GM19025 (cell line): Measurements from ENCODE around the gene FZD1.

Source experiments
- ATAC-seq: cut with Tn5 transposase; IDR thresholded peaks from one replicate; pipeline ENCODE4 v1.9.1; 2021; ENCODE audit warnings: mild to moderate bottlenecking, low read depth, moderate library complexity; ENCODE audit not compliant: unreplicated experiment

The FZD1 gene

DNA sequence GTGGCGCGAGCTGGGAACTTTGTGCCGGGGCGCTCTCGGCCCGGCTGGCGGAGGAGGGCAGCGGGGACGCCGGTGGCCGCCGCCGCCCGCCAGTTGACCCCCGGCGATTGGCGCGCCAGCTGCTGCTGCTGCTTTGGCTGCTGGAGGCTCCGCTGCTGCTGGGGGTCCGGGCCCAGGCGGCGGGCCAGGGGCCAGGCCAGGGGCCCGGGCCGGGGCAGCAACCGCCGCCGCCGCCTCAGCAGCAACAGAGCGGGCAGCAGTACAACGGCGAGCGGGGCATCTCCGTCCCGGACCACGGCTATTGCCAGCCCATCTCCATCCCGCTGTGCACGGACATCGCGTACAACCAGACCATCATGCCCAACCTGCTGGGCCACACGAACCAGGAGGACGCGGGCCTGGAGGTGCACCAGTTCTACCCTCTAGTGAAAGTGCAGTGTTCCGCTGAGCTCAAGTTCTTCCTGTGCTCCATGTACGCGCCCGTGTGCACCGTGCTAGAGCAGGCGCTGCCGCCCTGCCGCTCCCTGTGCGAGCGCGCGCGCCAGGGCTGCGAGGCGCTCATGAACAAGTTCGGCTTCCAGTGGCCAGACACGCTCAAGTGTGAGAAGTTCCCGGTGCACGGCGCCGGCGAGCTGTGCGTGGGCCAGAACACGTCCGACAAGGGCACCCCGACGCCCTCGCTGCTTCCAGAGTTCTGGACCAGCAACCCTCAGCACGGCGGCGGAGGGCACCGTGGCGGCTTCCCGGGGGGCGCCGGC is 870 bp downstream of the FZD1 start:
- ATAC-seq = peak; percentile 24

DNA sequence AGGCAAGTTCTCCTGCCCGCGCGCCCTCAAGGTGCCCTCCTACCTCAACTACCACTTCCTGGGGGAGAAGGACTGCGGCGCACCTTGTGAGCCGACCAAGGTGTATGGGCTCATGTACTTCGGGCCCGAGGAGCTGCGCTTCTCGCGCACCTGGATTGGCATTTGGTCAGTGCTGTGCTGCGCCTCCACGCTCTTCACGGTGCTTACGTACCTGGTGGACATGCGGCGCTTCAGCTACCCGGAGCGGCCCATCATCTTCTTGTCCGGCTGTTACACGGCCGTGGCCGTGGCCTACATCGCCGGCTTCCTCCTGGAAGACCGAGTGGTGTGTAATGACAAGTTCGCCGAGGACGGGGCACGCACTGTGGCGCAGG is 1.4 kb downstream of the FZD1 start:
- ATAC-seq = no peak

DNA sequence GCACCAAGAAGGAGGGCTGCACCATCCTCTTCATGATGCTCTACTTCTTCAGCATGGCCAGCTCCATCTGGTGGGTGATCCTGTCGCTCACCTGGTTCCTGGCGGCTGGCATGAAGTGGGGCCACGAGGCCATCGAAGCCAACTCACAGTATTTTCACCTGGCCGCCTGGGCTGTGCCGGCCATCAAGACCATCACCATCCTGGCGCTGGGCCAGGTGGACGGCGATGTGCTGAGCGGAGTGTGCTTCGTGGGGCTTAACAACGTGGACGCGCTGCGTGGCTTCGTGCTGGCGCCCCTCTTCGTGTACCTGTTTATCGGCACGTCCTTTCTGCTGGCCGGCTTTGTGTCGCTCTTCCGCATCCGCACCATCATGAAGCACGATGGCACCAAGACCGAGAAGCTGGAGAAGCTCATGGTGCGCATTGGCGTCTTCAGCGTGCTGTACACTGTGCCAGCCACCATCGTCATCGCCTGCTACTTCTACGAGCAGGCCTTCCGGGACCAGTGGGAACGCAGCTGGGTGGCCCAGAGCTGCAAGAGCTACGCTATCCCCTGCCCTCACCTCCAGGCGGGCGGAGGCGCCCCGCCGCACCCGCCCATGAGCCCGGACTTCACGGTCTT is 1.9 kb downstream of the FZD1 start:
- no peak for ATAC-seq

DNA sequence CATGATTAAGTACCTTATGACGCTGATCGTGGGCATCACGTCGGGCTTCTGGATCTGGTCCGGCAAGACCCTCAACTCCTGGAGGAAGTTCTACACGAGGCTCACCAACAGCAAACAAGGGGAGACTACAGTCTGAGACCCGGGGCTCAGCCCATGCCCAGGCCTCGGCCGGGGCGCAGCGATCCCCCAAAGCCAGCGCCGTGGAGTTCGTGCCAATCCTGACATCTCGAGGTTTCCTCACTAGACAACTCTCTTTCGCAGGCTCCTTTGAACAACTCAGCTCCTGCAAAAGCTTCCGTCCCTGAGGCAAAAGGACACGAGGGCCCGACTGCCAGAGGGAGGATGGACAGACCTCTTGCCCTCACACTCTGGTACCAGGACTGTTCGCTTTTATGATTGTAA is 2.5 kb downstream of the FZD1 start:
- ATAC-seq = no peak

DNA sequence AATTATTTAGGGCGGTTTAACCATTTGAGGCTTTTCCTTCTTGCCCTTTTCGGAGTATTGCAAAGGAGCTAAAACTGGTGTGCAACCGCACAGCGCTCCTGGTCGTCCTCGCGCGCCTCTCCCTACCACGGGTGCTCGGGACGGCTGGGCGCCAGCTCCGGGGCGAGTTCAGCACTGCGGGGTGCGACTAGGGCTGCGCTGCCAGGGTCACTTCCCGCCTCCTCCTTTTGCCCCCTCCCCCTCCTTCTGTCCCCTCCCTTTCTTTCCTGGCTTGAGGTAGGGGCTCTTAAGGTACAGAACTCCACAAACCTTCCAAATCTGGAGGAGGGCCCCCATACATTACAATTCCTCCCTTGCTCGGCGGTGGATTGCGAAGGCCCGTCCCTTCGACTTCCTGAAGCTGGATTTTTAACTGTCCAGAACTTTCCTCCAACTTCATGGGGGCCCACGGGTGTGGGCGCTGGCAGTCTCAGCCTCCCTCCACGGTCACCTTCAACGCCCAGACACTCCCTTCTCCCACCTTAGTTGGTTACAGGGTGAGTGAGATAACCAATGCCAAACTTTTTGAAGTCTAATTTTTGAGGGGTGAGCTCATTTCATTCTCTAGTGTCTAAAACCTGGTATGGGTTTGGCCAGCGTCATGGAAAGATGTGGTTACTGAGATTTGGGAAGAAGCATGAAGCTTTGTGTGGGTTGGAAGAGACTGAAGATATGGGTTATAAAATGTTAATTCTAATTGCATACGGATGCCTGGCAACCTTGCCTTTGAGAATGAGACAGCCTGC is 3.1 kb downstream of the FZD1 start:
- ATAC-seq = no peak

DNA sequence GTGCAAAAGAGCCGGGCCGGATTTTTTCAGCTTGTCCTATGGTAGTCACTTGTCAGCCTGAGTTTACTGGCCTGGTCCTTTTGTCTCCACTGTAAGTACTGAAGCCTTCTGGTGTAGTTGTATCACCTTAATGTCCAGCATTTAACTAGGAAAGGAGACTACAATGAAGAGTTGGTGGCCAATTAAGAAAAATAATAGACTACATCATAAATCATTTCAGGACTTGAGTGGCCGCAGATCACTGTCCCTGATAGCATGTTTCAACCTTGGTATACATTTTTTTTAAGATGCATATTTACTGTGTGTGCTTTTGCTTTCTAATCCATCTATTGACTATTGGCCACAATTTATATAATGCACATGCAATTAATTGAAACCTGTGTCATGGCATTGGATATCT is 6.1 kb downstream of the FZD1 start:
- no peak for ATAC-seq

DNA sequence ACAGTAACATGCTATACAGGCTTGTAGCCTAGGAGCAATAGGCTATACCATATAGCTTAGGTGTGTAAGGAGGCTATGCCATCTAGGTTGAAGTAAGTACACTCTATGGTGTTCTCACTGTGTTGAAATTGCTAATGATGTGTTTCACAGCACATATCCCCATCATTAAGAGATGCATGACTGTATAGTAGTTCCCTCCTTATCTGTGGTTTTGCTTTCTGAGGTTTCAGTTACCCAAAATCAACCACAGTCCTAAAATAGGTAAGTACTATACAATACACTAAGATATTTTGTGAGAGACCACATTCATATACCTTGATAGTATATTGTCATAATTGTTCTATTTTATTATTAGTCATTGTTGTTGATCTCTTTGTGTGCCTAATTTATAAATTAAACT is 12.7 kb downstream of the FZD1 start:
- ATAC-seq = no peak

DNA sequence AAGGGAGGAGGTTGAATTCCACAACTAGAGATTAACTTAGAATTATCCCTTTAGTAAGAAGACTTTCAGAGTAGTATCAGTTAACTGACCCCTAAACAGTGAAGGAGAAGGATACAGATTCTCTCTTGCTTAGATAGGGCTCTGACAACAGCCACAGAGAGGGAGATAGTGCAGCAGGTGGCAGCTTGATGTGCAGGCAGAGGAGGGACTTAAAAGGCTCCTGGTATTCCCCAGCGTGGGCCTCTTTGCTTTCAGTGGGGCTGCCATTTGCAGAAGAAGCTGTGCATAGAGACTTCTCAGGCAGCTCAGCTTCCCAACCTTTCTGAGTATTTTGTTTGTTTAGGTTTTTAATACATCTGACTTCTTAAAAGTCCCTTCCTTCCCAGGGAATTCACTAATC is 16.0 kb downstream of the FZD1 start:
- peak; percentile 54 for ATAC-seq

DNA sequence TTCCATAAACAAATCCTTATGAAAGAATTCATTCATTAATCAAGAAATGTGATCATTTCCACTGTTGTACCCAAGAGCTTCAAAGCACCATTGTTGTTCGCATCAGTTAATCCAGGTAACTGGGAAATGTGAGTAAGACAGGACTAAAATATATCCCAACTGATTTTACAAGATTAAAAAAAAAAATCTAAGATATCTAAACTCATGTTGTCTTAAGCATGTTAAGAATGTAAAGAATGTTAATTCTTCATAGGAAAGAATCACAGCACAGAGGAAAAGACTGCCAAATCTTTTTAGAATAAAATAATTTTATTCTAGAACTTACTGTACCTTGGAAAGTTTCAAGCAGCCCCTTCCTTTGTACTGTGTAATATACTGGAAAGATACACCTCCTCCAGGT is 16.4 kb downstream of the FZD1 start:
- no peak for ATAC-seq

DNA sequence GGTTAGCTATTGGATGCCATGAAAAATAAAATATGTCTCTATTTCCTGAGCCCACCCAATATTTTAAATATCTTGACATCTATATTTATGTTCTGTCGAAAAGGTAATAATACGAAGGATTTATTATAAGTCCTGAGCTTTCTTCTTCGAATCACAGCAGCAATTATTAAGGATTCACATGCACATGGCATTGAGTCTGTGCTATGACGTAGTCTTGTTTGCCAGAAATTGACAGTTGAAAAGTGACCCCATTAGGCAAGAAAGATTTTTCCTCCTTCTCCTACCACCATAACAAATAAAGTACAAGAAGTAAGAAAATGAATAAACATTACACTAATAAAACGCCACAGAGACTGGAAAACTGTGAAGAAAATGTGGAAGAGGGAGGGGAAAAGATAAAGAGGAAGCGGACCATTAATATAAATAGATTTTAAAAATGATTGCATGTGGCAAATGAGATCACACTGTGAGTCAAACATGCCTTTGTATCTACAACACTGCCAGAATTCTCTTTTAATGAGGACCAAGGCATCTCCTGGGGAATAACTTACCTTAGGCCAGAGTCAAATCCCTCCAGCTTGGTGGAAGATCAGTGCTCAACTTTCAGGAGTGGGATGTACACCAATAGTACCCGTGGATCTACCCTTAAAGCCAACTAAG is 21.6 kb downstream of the FZD1 start:
- ATAC-seq = no peak

DNA sequence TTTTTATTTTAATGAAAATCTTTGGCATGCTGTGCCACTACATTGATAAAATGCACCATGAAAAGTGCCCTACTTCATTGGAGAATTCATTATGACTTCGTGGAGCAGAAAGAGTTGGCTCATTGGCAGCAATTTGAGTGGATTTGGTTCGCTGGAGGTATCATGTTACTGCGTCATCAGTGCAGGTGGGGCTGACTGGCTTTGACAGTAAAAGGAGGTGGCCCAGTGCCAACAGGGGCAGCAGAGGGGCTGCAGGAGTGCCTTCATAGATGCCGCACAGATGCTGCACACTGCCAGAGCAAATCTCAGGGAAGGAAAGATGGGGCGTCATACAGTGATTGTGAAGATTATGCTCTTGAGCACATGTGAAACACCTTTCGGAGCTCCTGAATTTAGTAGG is 22.2 kb downstream of the FZD1 start:
- ATAC-seq = no peak

DNA sequence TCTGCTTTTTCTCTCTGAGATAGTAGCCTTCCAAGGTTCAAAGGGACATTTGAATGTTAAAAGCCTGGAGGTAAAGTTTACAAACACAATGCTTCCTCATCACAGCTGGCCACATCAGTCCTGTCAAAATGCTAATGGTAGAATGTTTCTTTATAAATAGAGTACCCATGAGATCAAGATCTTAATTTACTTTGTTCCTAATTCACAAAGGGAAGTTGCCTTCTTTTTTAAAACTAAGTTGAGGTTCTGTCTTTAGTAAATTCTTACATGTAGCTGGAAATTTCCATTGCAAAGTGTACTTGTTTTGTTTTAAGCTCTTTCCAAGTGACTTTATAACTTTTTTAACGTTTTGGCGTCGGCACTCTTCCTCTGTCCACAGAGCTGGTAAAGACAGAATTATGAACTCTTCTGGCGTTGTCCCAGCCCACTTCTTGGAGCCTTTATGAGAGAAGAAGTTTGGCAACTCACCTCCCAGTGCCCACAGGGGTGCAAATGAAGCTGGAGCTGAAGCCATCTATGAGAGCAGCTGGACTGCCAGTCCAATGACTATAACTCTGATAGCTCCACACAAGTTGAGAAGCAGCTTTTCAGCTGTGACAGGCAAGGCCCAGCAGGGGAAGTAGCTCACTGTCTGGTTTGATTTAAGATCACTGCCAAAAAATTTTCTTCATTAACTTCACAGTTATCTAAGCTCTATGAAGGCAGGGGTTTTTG is 23.3 kb downstream of the FZD1 start:
- no peak for ATAC-seq

DNA sequence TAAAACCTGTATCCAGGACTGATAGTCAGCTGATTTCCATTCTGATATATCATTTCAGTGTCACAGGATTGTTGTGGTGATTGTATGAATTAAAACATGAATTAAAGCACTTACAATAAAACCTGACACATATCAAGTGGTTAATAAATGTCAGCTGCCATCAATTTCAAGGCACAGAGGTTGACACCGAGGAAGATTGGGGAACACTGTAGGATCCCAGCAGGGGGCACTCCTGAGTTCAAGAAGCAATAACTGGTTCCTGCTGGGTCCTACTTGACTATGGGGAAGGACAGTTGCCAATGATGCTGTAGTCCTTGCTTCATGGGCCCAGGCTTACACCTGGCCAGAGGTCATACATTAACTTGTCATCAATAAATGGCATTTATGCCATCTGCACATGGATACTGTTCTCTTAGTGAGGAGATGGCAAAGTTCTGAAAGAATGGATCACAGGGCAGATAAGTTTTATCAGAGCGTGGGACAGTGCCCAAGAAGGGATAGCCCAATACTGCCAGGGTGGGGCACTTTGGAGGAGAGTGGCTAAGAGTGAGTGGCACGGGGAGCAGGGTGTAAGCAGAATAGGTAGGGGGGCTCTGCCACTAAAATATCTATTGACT is 24.1 kb downstream of the FZD1 start:
- no peak for ATAC-seq

DNA sequence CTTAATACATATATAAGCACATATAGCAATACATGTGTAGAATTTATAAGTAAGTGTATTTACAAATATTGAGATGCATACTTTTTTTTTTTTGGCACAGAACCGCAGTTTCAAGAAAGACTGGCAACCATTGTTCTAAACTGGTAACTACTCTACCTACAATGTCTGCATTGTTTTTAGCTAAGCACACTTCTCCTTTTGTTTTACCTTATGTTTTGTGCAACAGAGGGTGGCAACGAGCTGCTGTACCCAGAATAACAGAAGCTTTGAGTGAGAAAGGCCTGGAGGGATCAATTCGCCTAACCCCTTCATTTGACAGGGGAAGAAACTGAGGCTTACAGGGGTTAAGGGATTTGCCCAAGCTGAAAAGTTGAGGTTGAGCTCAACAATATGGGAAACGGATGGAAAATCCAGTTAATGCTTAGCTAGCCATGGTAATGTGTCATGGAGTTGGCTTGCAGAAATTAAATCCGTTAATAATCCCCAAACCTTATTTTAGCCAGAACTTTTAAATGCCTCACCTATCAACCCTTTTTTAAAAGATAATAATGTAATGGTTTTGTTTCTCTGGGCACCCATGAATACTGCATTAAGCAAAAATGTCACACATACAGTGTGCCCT is 25.5 kb downstream of the FZD1 start:
- no peak for ATAC-seq

DNA sequence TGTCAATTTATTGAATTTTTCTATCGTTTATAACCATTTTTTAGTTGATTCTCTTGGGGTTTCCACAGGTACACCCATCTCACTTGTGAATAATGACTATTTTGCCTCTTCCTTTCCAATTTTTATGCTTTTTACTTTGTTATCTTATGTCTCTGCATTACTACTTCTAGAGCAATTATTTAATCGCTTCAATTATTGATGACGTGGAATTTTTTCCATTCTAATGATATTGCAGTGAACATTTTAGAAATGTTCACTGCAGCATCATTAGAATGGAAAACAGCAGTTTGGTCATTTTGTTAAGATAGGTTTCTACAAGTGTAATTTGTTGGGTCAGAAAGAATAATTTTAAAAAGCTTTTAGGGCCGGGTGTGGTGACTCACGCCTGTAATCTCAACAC is 27.1 kb downstream of the FZD1 start:
- ATAC-seq = no peak

DNA sequence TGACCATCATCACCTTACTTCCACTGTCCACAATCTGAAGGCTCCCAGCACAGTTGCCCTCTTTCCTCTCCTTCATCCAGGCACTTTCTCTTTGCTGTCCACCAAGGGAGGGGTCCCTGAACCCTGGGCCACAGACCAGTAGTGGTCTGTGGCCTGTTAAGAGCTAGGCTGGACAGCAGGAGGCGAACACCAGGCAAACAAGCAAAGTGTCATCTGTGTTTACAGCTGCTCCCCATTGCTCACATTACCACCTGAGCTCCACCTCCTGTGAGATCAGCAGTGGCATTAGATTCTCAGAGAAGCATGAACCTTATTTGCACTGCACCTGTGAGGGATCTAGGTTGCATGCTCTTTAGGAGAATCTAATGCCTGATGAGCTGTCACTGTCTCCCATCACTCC is 27.7 kb downstream of the FZD1 start:
- ATAC-seq = no peak

DNA sequence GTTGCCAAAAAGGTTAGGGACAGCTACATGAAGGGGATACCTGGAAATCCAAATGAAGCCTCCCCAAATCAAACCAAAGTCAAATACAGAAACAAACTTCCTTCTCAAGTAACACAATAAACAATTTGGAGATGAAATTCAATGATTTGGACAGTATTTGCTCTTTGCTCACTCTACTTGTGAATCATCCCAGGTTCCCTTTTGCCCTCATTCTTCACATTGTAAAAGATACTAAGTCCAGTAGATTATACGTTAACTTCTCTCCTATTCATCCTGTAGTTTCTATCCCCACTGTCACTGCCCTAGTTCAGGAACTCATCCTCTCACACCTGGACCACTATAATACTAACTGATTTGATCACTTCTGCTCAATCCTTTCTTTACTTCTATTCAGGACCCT is 28.3 kb downstream of the FZD1 start:
- no peak for ATAC-seq

DNA sequence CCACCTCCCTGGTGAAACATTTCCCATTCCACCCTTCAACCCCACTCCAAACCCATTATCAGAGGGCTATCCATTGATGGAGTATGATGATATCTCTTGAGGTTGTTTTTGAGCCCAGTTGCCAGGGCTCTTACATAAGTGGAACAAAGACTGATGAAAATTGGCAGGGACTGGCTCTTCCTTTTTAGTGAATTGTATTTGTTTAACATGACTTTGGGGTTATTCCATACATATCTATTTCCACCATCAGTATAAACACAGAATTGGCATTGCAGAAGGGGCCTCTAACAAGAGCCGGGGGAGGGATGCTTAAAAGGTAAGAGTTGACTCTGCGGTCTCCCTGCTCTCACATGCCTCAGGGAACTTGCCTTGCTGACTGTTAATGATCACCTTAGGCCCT is 28.9 kb downstream of the FZD1 start:
- ATAC-seq = no peak

DNA sequence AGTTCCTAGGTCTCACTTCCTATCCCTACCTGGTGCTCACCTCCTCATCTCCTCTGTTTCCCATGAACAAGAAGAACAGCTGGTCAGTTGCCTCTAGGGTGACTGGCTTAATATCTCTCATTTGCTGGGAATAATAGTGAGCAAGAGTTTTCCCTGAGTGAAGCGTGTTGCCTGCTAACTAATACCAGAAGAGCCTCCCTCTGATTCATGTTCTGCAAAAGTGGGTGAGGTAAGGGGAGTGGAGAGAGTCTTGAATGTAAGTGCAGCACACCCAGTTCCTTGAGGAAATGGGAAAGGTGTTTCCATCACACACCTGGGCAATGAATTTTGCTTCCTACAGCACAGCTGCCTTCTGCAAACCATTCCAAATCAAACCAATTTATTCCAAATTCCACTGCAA is 29.6 kb downstream of the FZD1 start:
- ATAC-seq = no peak
